ENCODE results near the gene ANKMY1. TPM values are rescaled to one million over a fixed set of nuclear protein-coding genes. Genes with fewer than 3 reads are reported as not detected.

Gene ANKMY1
- total and polyA plus RNA-seq, 2 of the 8 experiments (the other 6 are each of a cell fraction or from before 2014, with no cell fraction given): 4.5 to 4.8 TPM

GRCh38 chr2:240572141-240573031 lies 14.6 kb upstream of the ANKMY1 start:
- H2BK15ac ChIP-seq (ENCODE audit: low read length): no peak overlapping the region
- no peak overlapping the region; a peak in 1 of 7 replicates for H3K9ac ChIP-seq (replicated peaks in 1 of 4; ENCODE audit: extremely low read depth in 1 of 4, low read depth in 3 of 4, low read length in 3 of 4)
- no peak overlapping the region for H2AK5ac ChIP-seq (ENCODE audit: low read depth, low read length)
- H3K56ac ChIP-seq (replicated peaks; ENCODE audit: insufficient read length, low read depth, low read length): no peak overlapping the region
- no peak for TF ChIP-seq ATF2 (IDR thresholded peaks at IDR 0.05; ENCODE audit: low read length)
- no peak for TF ChIP-seq EGR1 (IDR thresholded peaks at IDR 0.05; ENCODE audit: borderline replicate concordance, low read depth, low read length)
- TF ChIP-seq SAP30 (IDR thresholded peaks at IDR 0.05; ENCODE audit: insufficient read depth, insufficient replicate concordance, low read length): no peak
- no peak for TF ChIP-seq SP2 (IDR thresholded peaks at IDR 0.05; ENCODE audit: low read length)
- TF ChIP-seq E2F6 (IDR thresholded peaks at IDR 0.05): no peak
- TF ChIP-seq SIRT6 (IDR thresholded peaks at IDR 0.05; ENCODE audit: low read length): no peak
- no peaks in the 10 kb centered on the region for H3K9me3 ChIP-seq (ENCODE audit: insufficient read depth in 2 of 2, low read depth in 1 of 2, low read length in 1 of 2)
- H2BK5ac ChIP-seq (ENCODE audit: low read depth, low read length): no peak overlapping the region
- FAIRE-seq (no peak), DNase-seq (ENCODE audit: low read depth in 1 of 2, low spot score in 2 of 2) (no peak)
- ChIA-PET POLR2A (ENCODE audit: partially characterized antibody) (interaction anchor here (0.6 to 2.5 kb wide), 5 partner anchors 11 to 31 kb away, joined by 3 to 6 read pairs (median 3); partner anchors contain the start of gene CAPN10), CTCF (ENCODE audit: partially characterized antibody) (interaction anchor here (0.9 to 1.9 kb wide), 4 partner anchors 8 to 78 kb away, joined by 3 to 8 read pairs (median 4); partner anchors contain the start of gene CAPN10)
- no peak overlapping the region for H3K23ac ChIP-seq (ENCODE audit: insufficient read length)
- H2BK120ac ChIP-seq (replicated peaks; ENCODE audit: low read depth, low read length): no peak overlapping the region
- 91% methylated on average over 26 of the region's 30 CpGs; no CpG with 5 or more reads in 1 of the 2 experiments for WGBS, 2 experiments (ENCODE audit: extremely low coverage in 1 of 2, insufficient coverage in 1 of 2, insufficient read length in 1 of 2, insufficient replicate concordance in 2 of 2, low coverage in 1 of 2, low lambda C conversion rate in 2 of 2, missing lambda C conversion rate in 1 of 2)
- peaks cover 9% of the 10 kb centered on the region; the same call in 1 of the 2 replicates for H3K23me2 ChIP-seq (ENCODE audit: low read depth, low read length)
- H3K36me3 ChIP-seq (ENCODE audit: control insufficient read depth in 2 of 4, insufficient read depth in 4 of 4, low read length in 3 of 4): no peaks in the 10 kb centered on the region
- no peak overlapping the region for H3K27ac ChIP-seq (ENCODE audit: low read depth, low read length)
- no peak overlapping the region for H2BK20ac ChIP-seq (ENCODE audit: low read length)
- H2BK12ac ChIP-seq (ENCODE audit: low read depth, low read length): 0 out of 2 replicates have a peak overlapping the region, but pooled peaks have one; percentile 17
- no peak overlapping the region for H4K5ac ChIP-seq (ENCODE audit: insufficient read length, low read depth, low read length)
- no peaks in the 10 kb centered on the region for H3K79me1 ChIP-seq (ENCODE audit: low read depth, low read length)
- H3K4me1 ChIP-seq (replicated peaks in 1 of 4; ENCODE audit: control insufficient read depth in 3 of 4, insufficient read depth in 4 of 4, low read length in 3 of 4): peaks cover 0 to 11% (median 6%) of the 10 kb centered on the region in 4 experiments; a peak in 6 of 7 replicates
- no peak overlapping the region for H4K8ac ChIP-seq (ENCODE audit: extremely low read depth, insufficient read depth, low read length)
- H4K91ac ChIP-seq (replicated peaks; ENCODE audit: insufficient read length, low read length): no peak overlapping the region
- H3K18ac ChIP-seq (ENCODE audit: extremely low read depth, low read length): no peak overlapping the region
- H2AFZ ChIP-seq (ENCODE audit: low read length): no peak overlapping the region
- no peak overlapping the region for H3K4me2 ChIP-seq (ENCODE audit: insufficient read depth in 1 of 2, low read depth in 2 of 2, low read length in 2 of 2)
- H4K20me1 ChIP-seq (replicated peaks in 1 of 2; ENCODE audit: control insufficient read depth in 1 of 2, insufficient read depth in 2 of 2, low read length in 2 of 2): peaks cover 3 to 18% of the 10 kb centered on the region in 2 experiments
- H3K14ac ChIP-seq (ENCODE audit: insufficient read length): no peak overlapping the region
- H3K79me2 ChIP-seq (ENCODE audit: control insufficient read depth in 1 of 2, insufficient read depth in 2 of 2, low read length in 2 of 2): no peaks in the 10 kb centered on the region
- H3K27me3 ChIP-seq (replicated peaks in 1 of 4; ENCODE audit: control insufficient read depth in 3 of 4, extremely low read depth in 1 of 4, insufficient read depth in 3 of 4, low read length in 3 of 4): peaks cover 11 to 25% (median 21%) of the 10 kb centered on the region in 4 experiments; a peak in 6 of 7 replicates
- H3K4ac ChIP-seq (replicated peaks; ENCODE audit: insufficient read length, low read depth, low read length): no peak overlapping the region
- no peak overlapping the region for H3K4me3 ChIP-seq (ENCODE audit: extremely low read depth in 1 of 4, insufficient read depth in 2 of 4, low read depth in 3 of 4, low read length in 4 of 4)
